Tibial artery (tissue), 4 donors: ENCODE measurements around the gene SLC9A8.

Experiments
- DNase-seq, 2 donors: peaks; one replicate each; pipeline ENCODE4 v3.0.0-alpha.2; 2019
- H3K27ac ChIP-seq, 2 donors: fragments of 200-600 bp; sonication (generic) in 1 of 2; 1 replicate in 1 of 2; 2 replicates in 1 of 2; pipeline ENCODE4 v1.5.1; 2018 to 2019; ENCODE audit warnings: mild to moderate bottlenecking in 1 of 2
- H3K27me3 ChIP-seq, 2 donors: fragments of 200-600 bp; sonication (generic) in 1 of 2; one replicate each; pipeline versions ENCODE4 v1.5.1 to v1.6.0; 2016 to 2019
- H3K36me3 ChIP-seq, 3 donors: fragments of 200-600 bp; sonication (generic) in 2 of 3; one replicate each; pipeline ENCODE4 v1.5.1; 2016 to 2019; ENCODE audit warnings: mild to moderate bottlenecking in 2 of 3
- H3K4me1 ChIP-seq, 4 donors: fragments of 200-600 bp; sonication (generic) in 2 of 4; 1 replicate in 3 of 4; 2 replicates in 1 of 4; pipeline ENCODE4 v1.5.1; 2016 to 2019
- H3K4me3 ChIP-seq, 2 donors: fragments of 200-600 bp; sonication (generic) in 1 of 2; 1 replicate in 1 of 2; 2 replicates in 1 of 2; pipeline ENCODE4 v1.5.1; 2018 to 2019; ENCODE audit warnings: mild to moderate bottlenecking in 2 of 2
- H3K9me3 ChIP-seq, 3 donors: fragments of 200-600 bp; sonication (generic) in 1 of 3; one replicate each; pipeline ENCODE4 v1.5.1; 2016 to 2019
- CTCF ChIP-seq, 2 experiments: fragments of 200-600 bp in 1 of 2; fragments of 450-650 bp in 1 of 2; IDR thresholded peaks; one replicate each; pipeline ENCODE4 v1.5.1; 2017 to 2019; ENCODE audit warnings: antibody characterized with exemption in 2 of 2, mild to moderate bottlenecking in 1 of 2, moderate library complexity in 1 of 2
- intact Hi-C: fragments of 100-400 bp; cut with DNase I; formaldehyde crosslinking; loops from one replicate; pipeline ENCODE4 v1.15.0; 2023; ENCODE audit warnings: low total_unique reads

SLC9A8 gene

DNA sequence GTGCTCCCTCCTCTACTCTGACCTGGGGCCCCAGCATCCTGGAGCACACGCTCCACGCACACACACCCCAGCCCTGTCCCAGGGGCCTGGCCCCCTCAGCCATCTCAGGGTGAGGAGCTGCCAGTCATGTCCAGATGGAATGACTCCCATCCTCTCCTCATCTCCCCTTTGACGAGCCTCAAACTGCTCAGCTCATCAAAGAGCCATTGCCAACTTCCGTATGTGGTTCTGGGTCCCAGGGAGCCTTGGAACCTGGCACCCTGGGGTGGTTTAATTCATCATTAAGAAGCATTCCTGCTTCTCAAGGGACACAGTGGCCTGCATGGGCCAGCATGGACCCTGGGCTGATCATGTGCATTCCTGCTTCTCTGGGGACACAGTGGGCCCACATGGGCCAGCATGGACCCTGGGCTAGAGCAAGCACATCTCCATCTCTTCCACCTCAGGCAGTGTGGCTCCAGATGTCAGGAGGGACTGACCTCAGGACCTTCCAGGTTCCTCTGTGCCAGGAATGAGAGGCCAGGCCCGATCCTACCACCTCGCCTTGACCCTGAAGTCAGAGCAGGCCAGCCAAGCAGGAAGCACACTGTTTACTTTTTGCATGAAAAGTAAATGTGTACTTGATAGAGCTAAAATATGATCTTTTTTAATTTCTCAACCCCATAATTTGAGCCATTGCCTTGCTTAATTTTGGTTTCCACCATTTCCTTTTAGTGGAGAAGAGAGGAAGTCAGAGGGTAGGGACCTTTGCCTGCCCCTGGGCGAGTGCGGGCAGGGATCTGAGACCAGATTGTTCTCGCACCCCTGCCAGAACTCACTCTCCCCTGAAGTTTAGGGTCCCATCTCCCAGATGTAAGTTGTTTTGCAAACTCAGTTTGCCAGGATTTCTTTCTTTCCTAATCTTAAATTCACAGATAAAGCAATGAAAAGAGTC is 76.6 kb downstream of the SLC9A8 start:
- peaks cover 0 to 46% (median 44%) of the 10 kb centered on the region in 4 donors for H3K4me1 ChIP-seq
- intact Hi-C loops = loop anchor here (5.0 to 10.0 kb wide), 3 partner anchors 37 to 354 kb away; no protein-coding TSS in a partner anchor
- peak in 1 of 2 donors; percentile 51 for DNase-seq
- no peaks in the 10 kb centered on the region for H3K9me3 ChIP-seq
- H3K27me3 ChIP-seq = no peaks in the 10 kb centered on the region
- no peak overlapping the region for H3K4me3 ChIP-seq
- H3K36me3 ChIP-seq = peaks cover 10 to 46% (median 12%) of the 10 kb centered on the region in 3 donors
- H3K27ac ChIP-seq = peak overlapping the region in 1 of 2 donors; percentile 87
- TF ChIP-seq CTCF (IDR thresholded peaks at IDR 0.05) = no peak

- Histone ChIP-seq H3K27ac (no peak overlapping the region), H3K4me1 (peaks cover 0 to 46% (median 44%) of the 10 kb centered on the region in 4 donors), H3K4me3 (no peak overlapping the region), H3K9me3 (no peaks in the 10 kb centered on the region), H3K27me3 (no peaks in the 10 kb centered on the region), H3K36me3 (peaks cover 4 to 39% (median 6%) of the 10 kb centered on the region in 3 donors)
- intact Hi-C loops = loop anchor here (5.0 to 10.0 kb wide), 4 partner anchors 38 to 355 kb away; partner anchors contain the start of gene SLC9A8
- DNase-seq = peak in 1 of 2 donors; percentile 58
- TF ChIP-seq CTCF (IDR thresholded peaks at IDR 0.05) = no peak
Observed at GRCh38 chr20:49889935-49890333, 77.3 kb downstream of the SLC9A8 start.

DNA sequence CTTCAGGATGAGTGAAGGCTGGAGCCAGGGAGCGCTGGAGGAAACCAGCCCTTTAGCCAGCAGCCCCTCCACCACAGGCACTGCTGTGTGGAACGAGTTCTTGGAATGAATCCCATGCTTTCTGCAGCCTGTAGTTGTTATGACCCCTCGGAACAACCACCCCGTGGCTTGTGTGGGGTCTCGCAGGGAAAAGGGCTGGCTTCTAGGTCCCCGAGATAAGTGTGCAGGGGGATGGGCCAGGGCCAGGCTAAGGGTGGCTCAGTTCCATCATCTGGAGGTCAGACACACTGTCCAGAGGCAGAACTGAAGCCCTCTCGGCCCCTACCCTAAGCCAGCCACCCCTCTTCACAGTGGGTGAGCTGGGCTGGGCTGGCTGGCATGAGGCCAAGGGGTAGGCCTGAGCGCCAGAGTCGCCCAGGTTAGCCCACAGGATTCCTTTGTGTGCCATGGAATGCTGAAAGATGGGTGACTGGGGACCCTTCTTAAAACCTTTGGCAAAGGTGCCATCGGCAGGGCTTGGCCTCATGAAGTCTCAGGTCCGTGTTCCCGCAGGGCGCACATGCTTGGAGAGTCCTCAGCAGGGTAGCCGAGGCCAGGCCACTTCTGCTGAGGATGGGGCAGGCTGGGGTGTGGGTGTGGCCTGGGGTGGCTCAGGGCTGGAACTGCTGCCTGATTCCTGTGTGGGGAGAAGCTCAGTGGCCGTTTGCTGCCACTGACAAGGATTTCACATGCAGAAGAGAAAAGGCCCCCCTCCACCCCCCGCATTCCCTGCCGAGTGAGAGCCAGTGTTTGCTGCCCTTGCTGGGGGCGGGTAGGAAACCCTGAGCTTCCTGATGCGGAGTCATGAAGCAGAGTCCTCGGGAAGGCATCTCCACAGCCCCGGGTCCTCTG is 78.1 kb downstream of the SLC9A8 start:
- peaks cover 0 to 46% (median 44%) of the 10 kb centered on the region in 4 donors for H3K4me1 ChIP-seq
- H3K9me3 ChIP-seq = no peaks in the 10 kb centered on the region
- TF ChIP-seq CTCF (IDR thresholded peaks at IDR 0.05) = no peak
- intact Hi-C loops = loop anchor here (10.0 kb wide), 1 partner anchor 76 kb away; the partner anchor contains the start of gene SLC9A8
- H3K36me3 ChIP-seq = peaks cover 0 to 31% (median 0%) of the 10 kb centered on the region in 3 donors
- no peaks in the 10 kb centered on the region for H3K27me3 ChIP-seq
- H3K4me3 ChIP-seq = no peak overlapping the region
- DNase-seq = peak in 1 of 2 donors; percentile 60
- no peak overlapping the region for H3K27ac ChIP-seq

- peak; percentile 15 to 60 for DNase-seq
- H3K4me1 ChIP-seq = peaks cover 0 to 43% (median 42%) of the 10 kb centered on the region in 4 donors
- TF ChIP-seq CTCF (IDR thresholded peaks at IDR 0.05) = no peak
- H3K36me3 ChIP-seq = peaks cover 0 to 23% (median 0%) of the 10 kb centered on the region in 3 donors
- no peaks in the 10 kb centered on the region for H3K9me3 ChIP-seq
- H3K27me3 ChIP-seq = no peaks in the 10 kb centered on the region
- no peak overlapping the region for H3K4me3 ChIP-seq
- H3K27ac ChIP-seq = no peak overlapping the region
- intact Hi-C loops = loop anchor here (10.0 kb wide), 1 partner anchor 77 kb away; the partner anchor contains the start of gene SLC9A8
Observed at GRCh38 chr20:49891476-49892110, 79.0 kb downstream of the SLC9A8 start.

DNA sequence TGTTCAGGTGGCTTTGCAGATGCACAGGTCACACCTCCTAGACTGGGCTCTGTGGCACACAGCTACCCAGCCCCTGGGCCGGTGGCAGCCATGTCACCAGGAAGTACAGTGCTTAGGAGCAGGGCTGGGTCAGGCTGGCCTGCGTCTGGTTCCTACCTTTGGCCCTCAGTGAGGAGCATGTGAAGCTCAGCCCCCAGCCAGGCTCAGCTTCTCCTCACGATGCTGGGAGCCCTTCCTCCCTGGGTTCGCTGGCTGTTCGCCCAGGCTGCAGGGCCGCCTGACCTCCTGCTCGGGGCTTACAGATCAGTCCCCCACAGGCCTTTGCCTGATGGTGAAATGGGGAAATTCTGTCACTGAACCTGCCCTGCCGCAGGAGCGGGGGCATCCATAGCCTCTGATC is 79.6 kb downstream of the SLC9A8 start:
- DNase-seq = peak in 1 of 2 donors; percentile 60
- no peak overlapping the region for H3K4me3 ChIP-seq
- no peak for TF ChIP-seq CTCF (IDR thresholded peaks at IDR 0.05)
- no peak overlapping the region for H3K27ac ChIP-seq
- no peaks in the 10 kb centered on the region for H3K9me3 ChIP-seq
- intact Hi-C loops = loop anchor here (10.0 kb wide), 1 partner anchor 77 kb away; the partner anchor contains the start of gene SLC9A8
- H3K36me3 ChIP-seq = peaks cover 0 to 21% (median 0%) of the 10 kb centered on the region in 3 donors
- peaks cover 0 to 37% (median 35%) of the 10 kb centered on the region in 4 donors for H3K4me1 ChIP-seq
- H3K27me3 ChIP-seq = no peaks in the 10 kb centered on the region
